Endodermal cell (in vitro differentiated cells): ENCODE results near the gene RARRES2. TPM values are rescaled to one million over a fixed set of nuclear protein-coding genes. Genes with fewer than 3 reads are reported as not detected.

Source experiments
- DNase-seq: peaks from one replicate; pipeline ENCODE4 v3.0.0-alpha.2; 2017
- H3K27ac ChIP-seq: 2 replicates; pipeline ENCODE4 v1.5.1; 2013; ENCODE audit warnings: mild to moderate bottlenecking, low read depth, low read length, moderate library complexity
- H3K27me3 ChIP-seq: 2 replicates; pipeline ENCODE4 v1.6.1; 2013; ENCODE audit warnings: mild to moderate bottlenecking, low read length, moderate library complexity; ENCODE audit not compliant: insufficient read depth, control insufficient read depth, poor library complexity, severe bottlenecking
- H3K36me3 ChIP-seq: 2 replicates; pipeline ENCODE4 v1.7.0; 2013; ENCODE audit warnings: mild to moderate bottlenecking, low read length, moderate library complexity; ENCODE audit not compliant: control insufficient read depth, insufficient read depth
- H3K4me1 ChIP-seq: one replicate; pipeline ENCODE4 v1.7.0; 2013; ENCODE audit warnings: low read length; ENCODE audit not compliant: control insufficient read depth, insufficient read depth
- H3K4me3 ChIP-seq: 2 replicates; pipeline ENCODE4 v1.5.1; 2013; ENCODE audit warnings: mild to moderate bottlenecking, low read length, moderate library complexity
- H3K9ac ChIP-seq: 2 replicates; pipeline ENCODE4 v1.6.1; 2013; ENCODE audit warnings: mild to moderate bottlenecking, low read length, moderate library complexity; ENCODE audit not compliant: poor library complexity, severe bottlenecking; ENCODE audit errors: extremely low read depth
- H3K9me3 ChIP-seq: 2 replicates; pipeline ENCODE4 v1.6.1; 2013; ENCODE audit warnings: mild to moderate bottlenecking, low read length, moderate library complexity; ENCODE audit not compliant: control insufficient read depth
- H3K27ac Mint-ChIP-seq: 2 replicates; pipeline ENCODE4 v1.8.0; 2020; ENCODE audit warnings: mixed read lengths
- H3K27me3 Mint-ChIP-seq: 2 replicates; pipeline ENCODE4 v1.8.0; 2021; ENCODE audit warnings: mild to moderate bottlenecking, mixed read lengths; ENCODE audit not compliant: insufficient read depth
- H3K36me3 Mint-ChIP-seq: 2 replicates; pipeline ENCODE4 v1.8.0; 2020; ENCODE audit warnings: low read depth, mixed read lengths
- H3K4me1 Mint-ChIP-seq: 2 replicates; pipeline ENCODE4 v1.8.0; 2020; ENCODE audit warnings: mixed read lengths
- H3K4me3 Mint-ChIP-seq: 2 replicates; pipeline ENCODE4 v1.8.0; 2020; ENCODE audit warnings: mild to moderate bottlenecking, moderate library complexity, mixed read lengths
- H3K9me3 Mint-ChIP-seq: 2 replicates; pipeline ENCODE4 v1.8.0; 2020; ENCODE audit warnings: mild to moderate bottlenecking, mixed read lengths
- CTCF ChIP-seq: fragments of 200-600 bp; sonication (generic); conservative IDR thresholded peaks from 2 replicates; pipeline ENCODE4 v1.5.0; 2021; ENCODE audit warnings: antibody characterized with exemption, mild to moderate bottlenecking
- WGBS, 2 experiments: methylation state at CpG; one replicate each; pipeline versions ENCODE4 v1.1.5 to v1.1.7; 2013; ENCODE audit warnings: missing lambda C conversion rate in 2 of 2, mixed read lengths in 1 of 2; ENCODE audit not compliant: insufficient coverage in 1 of 2, insufficient read length in 1 of 2; 5-methylcytosine and 5-hydroxymethylcytosine counted together
- total RNA-seq, 2 donors: library from RNA; stranded (reverse); fragmentation: NEBNext Ultra II Directional in 1 of 2; extraction: Animal tissue kit (Norgen Biotek cat#: 25700) in 1 of 2; gene quantifications; 2 replicates in 1 of 2; 3 replicates in 1 of 2; pipeline ENCODE4 v1.2.1, GENCODE V29; 2021

The RARRES2 gene
- total RNA-seq, 2 donors from 2014 or later: 32.2 to 48.2 TPM

DNA sequence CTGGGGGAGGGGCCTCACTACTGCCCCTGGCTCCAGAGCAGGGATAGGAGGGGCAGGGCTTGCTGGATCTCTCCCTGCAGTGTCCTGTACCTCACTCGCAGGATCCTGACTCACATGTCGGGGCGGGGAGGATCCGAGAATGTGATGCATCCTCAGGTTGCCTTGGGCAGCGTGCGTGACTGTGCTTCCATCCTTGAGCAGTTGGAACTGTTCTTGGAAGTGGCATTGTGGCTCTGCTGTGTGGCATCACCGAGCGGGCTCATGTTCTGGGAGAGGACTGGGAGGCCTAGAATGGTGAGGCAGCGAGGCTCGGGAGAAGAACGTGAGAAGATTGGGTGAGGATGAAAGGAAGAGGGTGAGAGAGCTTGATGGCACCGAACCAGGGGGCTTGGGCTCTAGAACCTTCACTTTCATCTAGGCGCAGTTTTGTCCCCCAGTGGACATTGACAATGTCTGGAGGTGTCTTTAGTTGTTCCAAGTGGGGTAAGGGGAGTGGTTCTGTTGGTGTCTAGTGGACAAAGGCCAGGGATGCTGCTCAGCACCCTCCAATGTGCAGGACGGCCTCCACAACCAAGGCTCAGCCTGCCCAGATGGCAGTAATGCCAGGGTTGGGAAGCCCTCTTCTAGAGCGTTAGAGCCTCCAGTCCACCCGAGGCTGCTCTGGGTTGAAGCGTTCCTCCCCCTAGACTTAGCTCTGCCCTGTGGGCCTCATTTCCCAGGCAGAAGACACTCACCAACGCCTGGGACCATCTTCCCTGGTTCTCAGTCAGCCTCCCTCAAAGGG is 8.4 kb downstream of the RARRES2 start:
- DNase-seq: no peak

DNA sequence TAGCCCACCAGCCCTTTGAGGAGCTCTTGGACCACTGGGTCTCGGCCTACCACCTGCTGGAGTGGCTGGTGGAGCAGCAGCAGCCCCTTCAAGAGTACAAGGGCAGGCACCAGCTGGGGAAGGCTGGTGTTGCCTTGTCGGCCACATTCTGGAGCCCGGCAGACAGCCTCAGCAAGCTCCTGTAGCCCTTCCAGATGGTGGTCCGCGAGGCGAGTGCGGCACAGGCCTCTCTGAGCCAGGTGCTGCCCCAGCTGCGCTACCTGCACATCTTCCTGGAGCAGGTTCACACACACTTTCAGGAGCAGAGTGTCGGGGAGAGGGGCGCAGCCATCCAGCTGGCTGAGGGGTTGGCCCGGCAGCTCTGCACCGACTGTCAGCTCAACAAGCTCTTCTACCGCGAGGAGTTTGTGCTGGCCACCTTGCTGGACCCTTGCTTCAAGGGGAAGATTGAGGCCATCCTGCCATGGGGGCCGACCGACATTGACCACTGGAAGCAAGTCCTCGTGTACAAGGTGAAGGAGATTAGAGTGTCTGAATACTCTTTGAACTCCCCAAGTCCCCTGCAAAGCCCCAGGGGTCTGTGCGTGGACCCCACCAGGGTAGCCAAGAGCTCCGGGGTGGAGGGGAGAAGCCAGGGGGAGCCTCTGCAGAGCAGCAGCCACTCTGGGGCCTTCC is 11.1 kb downstream of the RARRES2 start:
- Histone ChIP-seq H3K9ac (no peak overlapping the region), H3K27me3 (no peaks in the 10 kb centered on the region), H3K36me3 (peaks cover 37% of the 10 kb centered on the region), H3K4me1 (no peaks in the 10 kb centered on the region), H3K27ac (no peak overlapping the region), H3K9me3 (no peaks in the 10 kb centered on the region), H3K4me3 (no peak overlapping the region)
- Mint-ChIP-seq H3K27ac (no peak overlapping the region), H3K36me3 (peaks cover 38% of the 10 kb centered on the region), H3K27me3 (no peaks in the 10 kb centered on the region), H3K4me1 (peaks cover 11% of the 10 kb centered on the region), H3K9me3 (no peaks in the 10 kb centered on the region), H3K4me3 (no peak overlapping the region)
- TF ChIP-seq CTCF: no peak
- DNase-seq: no peak
- 94 to 95% methylated on average over 8 to 19 of the region's 19 CpGs for WGBS, 2 experiments

More for the DNA sequence above, 8.4 kb downstream of the RARRES2 start:
- Histone ChIP-seq H3K9me3 (no peaks in the 10 kb centered on the region), H3K27ac (no peak overlapping the region), H3K27me3 (no peaks in the 10 kb centered on the region), H3K9ac (no peak overlapping the region), H3K4me3 (no peak overlapping the region), H3K36me3 (peaks cover 15% of the 10 kb centered on the region), H3K4me1 (no peaks in the 10 kb centered on the region)
- TF ChIP-seq CTCF: no peak
- H3K36me3 Mint-ChIP-seq: peaks cover 19% of the 10 kb centered on the region
- no peaks in the 10 kb centered on the region for H3K9me3 Mint-ChIP-seq
- peaks cover 21% of the 10 kb centered on the region for H3K4me1 Mint-ChIP-seq
- no peak overlapping the region for H3K27ac Mint-ChIP-seq
- no peak overlapping the region for H3K4me3 Mint-ChIP-seq
- 90 to 93% methylated on average over 14 to 18 of the region's 18 CpGs for WGBS, 2 experiments
- no peaks in the 10 kb centered on the region for H3K27me3 Mint-ChIP-seq

GRCh38 chr7:150329331-150330120 is 11.9 kb downstream of the RARRES2 start:
- peaks cover 45% of the 10 kb centered on the region for H3K36me3 Mint-ChIP-seq
- no peak overlapping the region for H3K4me3 Mint-ChIP-seq

More at GRCh38 chr7:150329331-150330120, 11.9 kb downstream of the RARRES2 start:
- Mint-ChIP-seq H3K9me3 (no peaks in the 10 kb centered on the region), H3K27ac (peak overlapping the region; percentile 10), H3K27me3 (no peaks in the 10 kb centered on the region), H3K4me1 (peaks cover 14% of the 10 kb centered on the region)
- 84 to 86% methylated on average over 17 to 22 of the region's 22 CpGs for WGBS, 2 experiments
- Histone ChIP-seq H3K4me3 (no peak overlapping the region), H3K4me1 (no peaks in the 10 kb centered on the region), H3K9ac (no peak overlapping the region), H3K27ac (peak overlapping the region; percentile 11), H3K9me3 (no peaks in the 10 kb centered on the region), H3K36me3 (peaks cover 37% of the 10 kb centered on the region), H3K27me3 (no peaks in the 10 kb centered on the region)
- DNase-seq: peak; percentile 90
- no peak for TF ChIP-seq CTCF
